ENCODE measurements around the gene IQGAP2. TPM values are rescaled to one million over a fixed set of nuclear protein-coding genes. Genes with fewer than 3 reads are reported as not detected.
"Not testable (repeated sequence)": the region's sequence is repeated elsewhere in the genome, so short reads cannot be mapped to it uniquely, and the experiment has no call there.

The IQGAP2 gene
- total RNA-seq, 1 donor from 2014 or later = 14.2 TPM

DNA sequence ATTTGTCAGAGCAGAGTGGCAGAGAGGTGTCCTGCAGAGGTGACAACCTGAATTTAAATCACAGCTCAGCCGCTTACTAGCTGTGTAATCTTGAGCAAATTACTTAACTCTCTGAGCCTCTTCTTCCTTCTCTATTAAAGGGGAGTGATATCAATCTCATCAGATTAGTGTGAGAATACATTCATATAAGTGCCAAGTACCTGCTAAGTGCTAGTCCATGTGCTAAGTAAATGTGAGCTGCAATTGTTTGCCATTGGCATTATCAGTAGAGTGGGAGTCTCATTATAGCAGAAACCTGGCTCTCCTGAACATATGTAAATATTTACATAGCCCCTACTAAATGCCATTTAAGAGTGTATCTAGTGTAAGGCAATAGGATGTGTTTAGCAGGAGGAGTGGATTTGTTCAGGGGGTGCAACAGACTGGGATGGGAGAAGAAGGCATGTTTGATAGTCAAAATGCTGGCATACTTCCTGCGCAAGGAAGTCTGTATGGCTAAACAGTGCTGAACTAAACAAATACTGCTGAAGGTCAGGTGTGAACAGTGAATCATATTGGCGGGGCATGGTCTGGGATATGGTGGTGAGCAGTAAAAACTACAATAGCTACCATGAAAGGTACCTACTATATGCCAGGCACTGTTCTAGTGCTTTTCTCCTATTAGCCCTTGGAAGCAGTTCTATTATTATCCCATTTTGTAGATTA, 145.6 kb downstream of the IQGAP2 start:
- no peaks in the 10 kb centered on the region for H3K27me3 Mint-ChIP-seq (ENCODE audit: low read depth)
- H3K36me3 Mint-ChIP-seq (ENCODE audit: low read depth) = peaks cover 5% of the 10 kb centered on the region
- TF ChIP-seq, protein P1, sequence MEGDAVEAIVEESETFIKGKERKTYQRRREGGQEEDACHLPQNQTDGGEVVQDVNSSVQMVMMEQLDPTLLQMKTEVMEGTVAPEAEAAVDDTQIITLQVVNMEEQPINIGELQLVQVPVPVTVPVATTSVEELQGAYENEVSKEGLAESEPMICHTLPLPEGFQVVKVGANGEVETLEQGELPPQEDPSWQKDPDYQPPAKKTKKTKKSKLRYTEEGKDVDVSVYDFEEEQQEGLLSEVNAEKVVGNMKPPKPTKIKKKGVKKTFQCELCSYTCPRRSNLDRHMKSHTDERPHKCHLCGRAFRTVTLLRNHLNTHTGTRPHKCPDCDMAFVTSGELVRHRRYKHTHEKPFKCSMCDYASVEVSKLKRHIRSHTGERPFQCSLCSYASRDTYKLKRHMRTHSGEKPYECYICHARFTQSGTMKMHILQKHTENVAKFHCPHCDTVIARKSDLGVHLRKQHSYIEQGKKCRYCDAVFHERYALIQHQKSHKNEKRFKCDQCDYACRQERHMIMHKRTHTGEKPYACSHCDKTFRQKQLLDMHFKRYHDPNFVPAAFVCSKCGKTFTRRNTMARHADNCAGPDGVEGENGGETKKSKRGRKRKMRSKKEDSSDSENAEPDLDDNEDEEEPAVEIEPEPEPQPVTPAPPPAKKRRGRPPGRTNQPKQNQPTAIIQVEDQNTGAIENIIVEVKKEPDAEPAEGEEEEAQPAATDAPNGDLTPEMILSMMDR (conservative IDR thresholded peaks at IDR 0.05) = no peak
- H3K27ac Mint-ChIP-seq (ENCODE audit: unreplicated experiment) = no peak overlapping the region
- no peak overlapping the region for H3K4me3 Mint-ChIP-seq
- peaks cover 3% of the 10 kb centered on the region for H3K9me3 Mint-ChIP-seq
- no peak for DNase-seq (ENCODE audit: low read depth, low spot score)
- peaks cover 11% of the 10 kb centered on the region for H3K4me1 Mint-ChIP-seq

DNA sequence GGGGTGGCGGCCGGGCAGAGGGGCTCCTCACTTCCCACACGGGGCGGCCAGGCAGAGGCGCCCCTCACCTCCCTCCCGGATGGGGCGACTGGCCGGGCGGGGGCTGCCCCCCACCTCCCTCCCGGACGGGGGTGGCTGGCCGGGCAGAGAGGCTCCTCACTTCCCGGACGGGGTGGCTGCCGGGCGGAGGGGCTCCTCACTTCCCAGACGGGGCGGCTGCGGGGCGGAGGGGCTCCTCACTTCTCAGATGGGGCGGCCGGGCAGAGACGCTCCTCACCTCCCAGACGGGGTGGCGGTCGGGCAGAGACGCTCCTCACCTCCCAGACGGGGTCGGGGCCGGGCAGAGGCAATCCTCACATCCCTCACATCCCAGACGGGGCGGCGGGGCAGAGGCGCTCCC, 147.8 kb downstream of the IQGAP2 start:
- H3K27ac Mint-ChIP-seq (ENCODE audit: unreplicated experiment); H3K4me3 Mint-ChIP-seq: not testable (repeated sequence)

GRCh38 chr5:76552546-76552945, 149.5 kb downstream of the IQGAP2 start:
- H3K4me1 Mint-ChIP-seq = no peaks in the 10 kb centered on the region
- DNase-seq (ENCODE audit: low read depth, low spot score) = no peak

More for the DNA sequence above, 147.8 kb downstream of the IQGAP2 start:
- H3K4me1 Mint-ChIP-seq = peaks cover 11% of the 10 kb centered on the region
- DNase-seq (ENCODE audit: low read depth, low spot score); H3K27me3 Mint-ChIP-seq (ENCODE audit: low read depth); H3K9me3 Mint-ChIP-seq; H3K36me3 Mint-ChIP-seq (ENCODE audit: low read depth): not testable (repeated sequence)

DNA sequence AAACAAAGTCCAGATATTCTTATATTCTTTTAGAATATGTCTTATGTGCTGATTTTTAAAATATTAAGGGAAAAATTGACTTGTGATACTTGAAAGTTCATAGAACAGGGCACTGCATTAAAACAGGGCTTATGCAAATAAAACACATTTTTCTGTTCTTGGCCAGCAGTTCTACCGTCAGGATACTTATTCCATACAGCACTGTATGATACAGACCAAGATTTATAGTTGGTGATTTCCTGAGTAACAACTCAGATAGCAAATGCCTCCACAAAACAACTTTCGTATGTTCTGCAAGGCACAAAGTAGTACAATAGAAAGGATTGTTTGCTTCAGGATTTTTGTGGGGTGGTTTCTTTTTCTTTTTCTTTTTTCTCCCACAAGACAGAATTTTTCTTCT, 150.2 kb downstream of the IQGAP2 start:
- Mint-ChIP-seq H3K4me3 (no peak overlapping the region), H3K36me3 (ENCODE audit: low read depth) (peaks cover 5% of the 10 kb centered on the region), H3K9me3 (peaks cover 3% of the 10 kb centered on the region), H3K4me1 (no peaks in the 10 kb centered on the region), H3K27ac (ENCODE audit: unreplicated experiment) (no peak overlapping the region), H3K27me3 (ENCODE audit: low read depth) (no peaks in the 10 kb centered on the region)
- TF ChIP-seq, protein P1 (conservative IDR thresholded peaks at IDR 0.05) = no peak
- DNase-seq (ENCODE audit: low read depth, low spot score) = no peak

More at GRCh38 chr5:76552546-76552945, 149.5 kb downstream of the IQGAP2 start:
- Mint-ChIP-seq H3K4me3 (no peak overlapping the region), H3K36me3 (ENCODE audit: low read depth) (peaks cover 5% of the 10 kb centered on the region), H3K27ac (ENCODE audit: unreplicated experiment) (no peak overlapping the region), H3K9me3 (peaks cover 3% of the 10 kb centered on the region), H3K27me3 (ENCODE audit: low read depth) (no peaks in the 10 kb centered on the region)
- TF ChIP-seq, protein P1 (conservative IDR thresholded peaks at IDR 0.05) = no peak

DNA sequence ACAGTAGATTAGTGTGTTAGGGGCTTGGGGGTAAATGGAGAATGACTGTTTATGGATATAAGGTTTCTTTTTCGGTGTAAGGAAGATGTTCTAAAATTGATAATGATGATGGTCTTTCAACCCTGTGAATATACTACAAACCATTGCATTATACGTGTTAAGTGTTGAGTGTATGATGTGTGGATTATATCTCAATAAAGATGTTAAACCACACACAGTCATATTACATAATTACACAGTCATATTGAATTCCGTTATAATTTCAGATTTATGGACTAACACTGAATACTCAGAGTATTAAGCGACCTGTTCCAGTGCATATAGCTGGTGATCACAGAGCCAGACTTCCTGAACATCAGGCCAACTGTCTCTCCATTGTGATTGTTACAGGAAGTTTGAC, 152.0 kb downstream of the IQGAP2 start:
- TF ChIP-seq, protein P1 (conservative IDR thresholded peaks at IDR 0.05) = no peak
- Mint-ChIP-seq H3K4me1 (no peaks in the 10 kb centered on the region), H3K36me3 (ENCODE audit: low read depth) (peaks cover 6% of the 10 kb centered on the region), H3K27ac (ENCODE audit: unreplicated experiment) (no peak overlapping the region), H3K9me3 (peaks cover 3% of the 10 kb centered on the region), H3K27me3 (ENCODE audit: low read depth) (no peaks in the 10 kb centered on the region), H3K4me3 (no peak overlapping the region)
- no peak for DNase-seq (ENCODE audit: low read depth, low spot score)

DNA sequence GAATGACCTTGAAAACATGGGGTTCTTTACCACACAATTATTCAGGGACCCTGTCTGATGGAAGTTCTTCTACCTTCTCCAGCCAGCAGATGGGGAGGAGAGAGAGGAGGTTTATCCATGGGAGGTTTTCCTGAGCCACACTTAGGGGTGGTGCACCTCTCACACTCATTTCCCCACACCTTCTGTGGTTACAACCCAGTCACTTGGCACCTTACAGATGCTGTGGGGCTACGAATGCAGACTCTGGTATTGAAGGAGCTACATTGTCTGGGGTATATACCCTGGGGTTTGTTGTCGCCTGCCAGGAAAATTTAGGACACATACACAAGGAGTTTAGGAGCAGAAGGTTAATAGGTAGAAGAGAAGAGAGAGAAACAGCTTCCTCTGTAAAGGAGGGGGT, 152.6 kb downstream of the IQGAP2 start:
- no peaks in the 10 kb centered on the region for H3K27me3 Mint-ChIP-seq (ENCODE audit: low read depth)
- peaks cover 3% of the 10 kb centered on the region for H3K9me3 Mint-ChIP-seq
- TF ChIP-seq, protein P1 (conservative IDR thresholded peaks at IDR 0.05) = no peak
- peaks cover 6% of the 10 kb centered on the region for H3K36me3 Mint-ChIP-seq (ENCODE audit: low read depth)
- H3K4me1 Mint-ChIP-seq = no peaks in the 10 kb centered on the region
- no peak overlapping the region for H3K4me3 Mint-ChIP-seq
- DNase-seq (ENCODE audit: low read depth, low spot score) = no peak
- H3K27ac Mint-ChIP-seq (ENCODE audit: unreplicated experiment) = no peak overlapping the region

All from neural crest cell (in vitro differentiated cells).